Measurements from ENCODE around the gene IQCN.

DNA sequence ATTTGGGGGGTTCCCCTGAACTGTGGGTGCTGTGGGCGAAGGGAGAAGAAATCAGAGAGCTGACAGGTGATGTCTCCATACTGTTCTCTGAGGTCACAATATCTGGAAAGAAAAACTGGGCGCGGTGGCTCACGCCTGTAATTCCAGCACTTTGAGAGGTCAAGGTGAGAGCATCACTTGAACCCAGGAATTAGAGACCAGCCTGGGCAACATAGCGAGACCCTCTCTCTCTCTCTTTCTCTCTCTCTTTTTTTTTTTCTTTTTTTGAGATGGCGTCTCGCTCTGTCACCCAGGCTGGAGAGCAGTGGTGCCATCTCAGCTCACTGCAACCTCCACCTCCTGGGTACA is 21.9 kb downstream of the IQCN start:
- TF ChIP-seq, protein P1, sequence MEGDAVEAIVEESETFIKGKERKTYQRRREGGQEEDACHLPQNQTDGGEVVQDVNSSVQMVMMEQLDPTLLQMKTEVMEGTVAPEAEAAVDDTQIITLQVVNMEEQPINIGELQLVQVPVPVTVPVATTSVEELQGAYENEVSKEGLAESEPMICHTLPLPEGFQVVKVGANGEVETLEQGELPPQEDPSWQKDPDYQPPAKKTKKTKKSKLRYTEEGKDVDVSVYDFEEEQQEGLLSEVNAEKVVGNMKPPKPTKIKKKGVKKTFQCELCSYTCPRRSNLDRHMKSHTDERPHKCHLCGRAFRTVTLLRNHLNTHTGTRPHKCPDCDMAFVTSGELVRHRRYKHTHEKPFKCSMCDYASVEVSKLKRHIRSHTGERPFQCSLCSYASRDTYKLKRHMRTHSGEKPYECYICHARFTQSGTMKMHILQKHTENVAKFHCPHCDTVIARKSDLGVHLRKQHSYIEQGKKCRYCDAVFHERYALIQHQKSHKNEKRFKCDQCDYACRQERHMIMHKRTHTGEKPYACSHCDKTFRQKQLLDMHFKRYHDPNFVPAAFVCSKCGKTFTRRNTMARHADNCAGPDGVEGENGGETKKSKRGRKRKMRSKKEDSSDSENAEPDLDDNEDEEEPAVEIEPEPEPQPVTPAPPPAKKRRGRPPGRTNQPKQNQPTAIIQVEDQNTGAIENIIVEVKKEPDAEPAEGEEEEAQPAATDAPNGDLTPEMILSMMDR (optimal IDR thresholded peaks at IDR 0.05 in 1 of 3, IDR thresholded peaks at IDR 0.05 in 1 of 3, conservative IDR thresholded peaks at IDR 0.05 in 1 of 3; ENCODE audit: extremely low read depth in 1 of 3, insufficient read depth in 2 of 3, low read length in 3 of 3) = no peak
- TF ChIP-seq EZH2 (IDR thresholded peaks at IDR 0.05; ENCODE audit: low read length) = no peak
